Erythroblast (primary cell): Measurements from ENCODE around the gene EXOC6B.

Source experiments
- GATA1 ChIP-seq: IDR thresholded peaks from 2 replicates; pipeline ENCODE4 v1.6.1; 2011; ENCODE audit warnings: low read depth, mild to moderate bottlenecking, control low read depth, low read length, moderate library complexity
- POLR2A ChIP-seq: IDR thresholded peaks from 2 replicates; pipeline ENCODE4 v1.6.1; 2011; ENCODE audit warnings: mild to moderate bottlenecking, low read length

- TF ChIP-seq POLR2A = no peak
- no peak for TF ChIP-seq GATA1
These were observed 553.8 kb downstream of the EXOC6B start for GRCh38 chr2:72271766-72272641.
